ENCODE results near the gene AGXT.

DNA sequence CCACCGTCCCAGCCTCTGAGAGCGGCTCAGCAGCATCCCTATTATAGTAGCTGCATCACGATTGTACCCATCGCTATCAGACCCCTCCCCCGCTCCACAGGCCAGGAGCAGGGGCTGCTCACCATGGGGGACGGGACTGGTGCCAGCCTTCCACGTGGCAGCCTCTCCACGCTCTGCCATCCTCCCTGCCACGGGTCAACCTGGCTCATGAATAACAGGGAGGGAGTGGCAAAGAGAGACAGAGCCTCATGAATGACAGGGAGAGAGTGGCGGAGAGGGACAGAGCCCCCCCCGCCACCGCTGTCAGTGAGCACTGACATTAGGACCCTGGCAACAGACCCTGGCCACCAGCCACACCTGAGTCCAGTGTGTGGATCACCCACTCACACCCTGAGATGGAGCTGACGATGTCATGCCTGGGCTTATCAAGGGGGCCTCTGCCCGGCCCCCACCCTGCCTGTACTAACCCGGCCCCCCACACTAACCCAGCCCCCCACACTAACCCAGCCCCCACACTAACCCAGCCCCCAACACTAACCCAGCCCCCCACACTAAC, 54.4 kb downstream of the AGXT start:
- TF ChIP-seq GABPA (IDR thresholded peaks at IDR 0.05; ENCODE audit: low read depth) (no peak), CTCF (IDR thresholded peaks at IDR 0.05; ENCODE audit: insufficient read depth, low read length) (no peak)
